ENCODE measurements around the gene RELA.

DNA sequence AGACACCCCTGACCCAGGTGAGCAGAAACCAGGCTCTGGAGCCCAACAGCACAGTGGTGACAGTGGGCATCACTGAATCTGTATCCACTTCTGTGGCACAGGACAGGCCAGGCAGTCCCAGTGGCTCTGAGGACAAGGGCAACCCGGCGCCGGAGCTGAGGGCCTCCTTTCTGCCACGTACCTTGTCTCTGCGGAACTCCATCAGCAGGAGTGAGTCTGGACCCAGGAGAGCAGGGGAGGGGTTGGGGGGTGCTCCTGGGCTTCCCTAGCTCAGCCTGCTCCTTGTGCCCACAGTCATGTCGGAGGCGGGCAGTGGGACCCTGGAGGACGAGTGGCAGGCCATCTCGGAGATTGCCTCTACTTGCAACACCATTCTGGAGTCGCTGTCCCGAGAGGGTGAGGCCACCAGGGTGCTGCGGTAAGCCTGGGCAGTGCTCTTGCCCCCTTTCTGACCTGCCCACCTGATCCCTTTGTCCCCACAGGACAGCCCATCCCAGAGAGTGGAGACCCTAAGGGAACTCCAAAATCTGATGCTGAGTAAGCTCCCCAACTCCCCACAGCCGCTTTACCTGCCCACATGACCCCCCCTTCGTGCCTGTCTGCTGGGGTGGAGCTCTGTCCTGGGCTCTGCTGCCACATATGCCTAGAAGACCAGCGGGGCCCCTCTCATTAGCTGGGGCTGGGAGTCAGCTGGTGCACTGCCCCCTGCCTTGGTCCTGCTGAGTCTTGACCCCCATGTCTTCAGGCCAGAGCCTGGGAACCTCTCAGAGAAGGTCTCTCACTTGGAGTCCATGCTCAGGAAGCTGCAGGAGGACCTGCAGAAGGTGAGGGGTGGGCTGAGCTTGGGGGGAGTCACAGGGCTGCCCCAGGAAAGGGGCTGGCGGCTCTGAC, 12.8 kb downstream of the RELA start:
- TF ChIP-seq POLR2AphosphoS5 (IDR thresholded peaks at IDR 0.05; ENCODE audit: low read depth, low read length) (no peak), POLR2A (IDR thresholded peaks at IDR 0.05; ENCODE audit: low read depth, low read length) (no peak)
